ENCODE measurements around the gene LYZ. TPM values are rescaled to one million over a fixed set of nuclear protein-coding genes. Genes with fewer than 3 reads are reported as not detected.

Gene LYZ
- polyA plus RNA-seq, 1 experiment: not detected

GRCh38 chr12:69354172-69354555 lies 6.0 kb downstream of the LYZ start:
- ChIA-PET POLR2A (no interaction called here), CTCF (no interaction called here)
- DNase-seq (ENCODE audit: low read depth): no peak
- Histone ChIP-seq H3K36me3 (ENCODE audit: control insufficient read depth, insufficient read depth, low read length) (no peaks in the 10 kb centered on the region), H3K27me3 (ENCODE audit: control insufficient read depth, insufficient read depth, low read length) (no peaks in the 10 kb centered on the region), H3K4me3 (ENCODE audit: low read depth, low read length) (no peak overlapping the region)
- TF ChIP-seq, protein P1, sequence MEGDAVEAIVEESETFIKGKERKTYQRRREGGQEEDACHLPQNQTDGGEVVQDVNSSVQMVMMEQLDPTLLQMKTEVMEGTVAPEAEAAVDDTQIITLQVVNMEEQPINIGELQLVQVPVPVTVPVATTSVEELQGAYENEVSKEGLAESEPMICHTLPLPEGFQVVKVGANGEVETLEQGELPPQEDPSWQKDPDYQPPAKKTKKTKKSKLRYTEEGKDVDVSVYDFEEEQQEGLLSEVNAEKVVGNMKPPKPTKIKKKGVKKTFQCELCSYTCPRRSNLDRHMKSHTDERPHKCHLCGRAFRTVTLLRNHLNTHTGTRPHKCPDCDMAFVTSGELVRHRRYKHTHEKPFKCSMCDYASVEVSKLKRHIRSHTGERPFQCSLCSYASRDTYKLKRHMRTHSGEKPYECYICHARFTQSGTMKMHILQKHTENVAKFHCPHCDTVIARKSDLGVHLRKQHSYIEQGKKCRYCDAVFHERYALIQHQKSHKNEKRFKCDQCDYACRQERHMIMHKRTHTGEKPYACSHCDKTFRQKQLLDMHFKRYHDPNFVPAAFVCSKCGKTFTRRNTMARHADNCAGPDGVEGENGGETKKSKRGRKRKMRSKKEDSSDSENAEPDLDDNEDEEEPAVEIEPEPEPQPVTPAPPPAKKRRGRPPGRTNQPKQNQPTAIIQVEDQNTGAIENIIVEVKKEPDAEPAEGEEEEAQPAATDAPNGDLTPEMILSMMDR (IDR thresholded peaks at IDR 0.05; ENCODE audit: insufficient read depth, low read depth, low read length): no peak

GRCh38 chr12:69354556-69355187 lies 6.5 kb downstream of the LYZ start:
- CTCF ChIA-PET: no interaction called here
- H3K27me3 ChIP-seq (ENCODE audit: control insufficient read depth, insufficient read depth, low read length): no peaks in the 10 kb centered on the region
- H3K36me3 ChIP-seq (ENCODE audit: control insufficient read depth, insufficient read depth, low read length): no peaks in the 10 kb centered on the region
- DNase-seq (ENCODE audit: low read depth): no peak
- TF ChIP-seq, protein P1 (IDR thresholded peaks at IDR 0.05; ENCODE audit: insufficient read depth, low read depth, low read length): no peak
- no peak overlapping the region for H3K4me3 ChIP-seq (ENCODE audit: low read depth, low read length)
- POLR2A ChIA-PET: no interaction called here

- ChIA-PET CTCF (interaction anchor here (0.6 to 3.8 kb wide), 2 partner anchors 243 to 285 kb away, joined by 3 to 42 read pairs; no protein-coding TSS in a partner anchor), POLR2A (no interaction called here)
- TF ChIP-seq, protein P1 (IDR thresholded peaks at IDR 0.05; ENCODE audit: insufficient read depth, low read depth, low read length): no peak
- DNase-seq (ENCODE audit: low read depth): no peak
- Histone ChIP-seq H3K36me3 (ENCODE audit: control insufficient read depth, insufficient read depth, low read length) (no peaks in the 10 kb centered on the region), H3K4me3 (ENCODE audit: low read depth, low read length) (no peak overlapping the region), H3K27me3 (ENCODE audit: control insufficient read depth, insufficient read depth, low read length) (no peaks in the 10 kb centered on the region)
These were observed 7.3 kb downstream of the LYZ start for GRCh38 chr12:69355363-69356028.

GRCh38 chr12:69359531-69360347 lies 11.6 kb downstream of the LYZ start, which contains the start of gene YEATS4:
Gene YEATS4 (plus strand): TSS chr12:69359743. CDS start chr12:69359973, 230 bp downstream.
- peak; percentile 46 for DNase-seq (ENCODE audit: low read depth)
- no peaks in the 10 kb centered on the region for H3K27me3 ChIP-seq (ENCODE audit: control insufficient read depth, insufficient read depth, low read length)
- CTCF ChIA-PET: interaction anchor here (3.8 kb wide), 1 partner anchor 281 kb away, joined by 42 read pairs; no protein-coding TSS in a partner anchor
- H3K36me3 ChIP-seq (ENCODE audit: control insufficient read depth, insufficient read depth, low read length): no peaks in the 10 kb centered on the region
- POLR2A ChIA-PET: no interaction called here
- peak within 1 kb of the TSS; percentile 93 for H3K4me3 ChIP-seq (ENCODE audit: low read depth, low read length)
- TF ChIP-seq, protein P1 (IDR thresholded peaks at IDR 0.05; ENCODE audit: insufficient read depth, low read depth, low read length): no peak

DNA sequence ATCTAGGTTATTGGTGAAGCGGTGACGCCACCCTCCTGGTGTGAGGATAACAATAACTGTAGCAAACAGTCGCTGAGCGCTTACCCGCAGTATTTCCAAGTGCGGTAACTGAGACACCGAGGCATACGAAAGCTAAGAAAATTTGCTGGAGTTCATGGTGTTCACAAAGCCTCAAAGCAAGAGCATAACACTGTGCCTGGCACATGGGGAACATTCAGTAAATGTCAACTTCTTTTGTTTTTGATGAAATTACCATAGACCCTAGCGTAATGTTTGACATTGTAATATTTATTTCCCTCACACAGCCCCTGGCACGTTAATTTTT lies 12.1 kb downstream of the LYZ start:
- TF ChIP-seq, protein P1 (IDR thresholded peaks at IDR 0.05; ENCODE audit: insufficient read depth, low read depth, low read length): no peak
- POLR2A ChIA-PET: no interaction called here
- Histone ChIP-seq H3K4me3 (ENCODE audit: low read depth, low read length) (peak overlapping the region; percentile 93), H3K36me3 (ENCODE audit: control insufficient read depth, insufficient read depth, low read length) (no peaks in the 10 kb centered on the region), H3K27me3 (ENCODE audit: control insufficient read depth, insufficient read depth, low read length) (no peaks in the 10 kb centered on the region)
- no peak for DNase-seq (ENCODE audit: low read depth)
- CTCF ChIA-PET: no interaction called here

All from BJ (cell line).